Activated CD4-positive, alpha-beta T cell treated with anti-CD3 and anti-CD28 coated beads for 36 hours (primary cell): ENCODE data around the gene ETV5. TPM values are rescaled to one million over a fixed set of nuclear protein-coding genes. Genes with fewer than 3 reads are reported as not detected.

ENCODE experiments used
- ATAC-seq: fragments of 200-7000 bp; cut with Tn5 transposase; one replicate; pipeline ENCODE4 v1.10.0; 2021; ENCODE audit warnings: mild to moderate bottlenecking, moderate library complexity
- CTCF ChIA-PET: fragments of 350-600 bp; sonication (Branson Sonifier 250); formaldehyde crosslinking; loops from one replicate; lab custom pipeline; 2021; ENCODE audit warnings: antibody characterized with exemption; lab: Charles Lee
- POLR2A ChIA-PET: fragments of 350-600 bp; sonication (Branson Sonifier 250); formaldehyde crosslinking; loops from one replicate; lab custom pipeline; 2021; ENCODE audit warnings: antibody characterized with exemption, inconsistent platforms; lab: Charles Lee
- DNase-seq: peaks from one replicate; pipeline ENCODE4 v3.0.0-alpha.2; 2020
- H3K27ac Mint-ChIP-seq: one replicate; pipeline ENCODE4 v1.8.0; 2021; ENCODE audit warnings: mixed read lengths
- H3K27me3 Mint-ChIP-seq: one replicate; pipeline ENCODE4 v1.8.0; 2021; ENCODE audit warnings: mixed read lengths
- H3K36me3 Mint-ChIP-seq: one replicate; pipeline ENCODE4 v1.8.0; 2021; ENCODE audit warnings: low read depth, mixed read lengths
- H3K4me1 Mint-ChIP-seq: one replicate; pipeline ENCODE4 v1.8.0; 2021; ENCODE audit warnings: mixed read lengths
- H3K4me3 Mint-ChIP-seq: one replicate; pipeline ENCODE4 v1.8.0; 2021; ENCODE audit warnings: mild to moderate bottlenecking, moderate library complexity, mixed read lengths
- H3K9me3 Mint-ChIP-seq: one replicate; pipeline ENCODE4 v1.8.0; 2021; ENCODE audit warnings: low read depth, mixed read lengths
- intact Hi-C, 2 experiments: fragments of 100-400 bp; cut with DNase I in 1 of 2; cut with micrococcal nuclease in 1 of 2; formaldehyde crosslinking; loops; one replicate each; pipeline versions ENCODE4 v1.14.2 to v1.15.1; 2022 to 2024; cut with DNase I, micrococcal nuclease
- total RNA-seq, 2 experiments: library from RNA; stranded (reverse); gene quantifications; one replicate each; pipeline ENCODE4 v1.2.3, GENCODE V29; 2021

ETV5 gene
- total RNA-seq, 2 experiments from 2014 or later = 0.83 to 1.4 TPM

DNA sequence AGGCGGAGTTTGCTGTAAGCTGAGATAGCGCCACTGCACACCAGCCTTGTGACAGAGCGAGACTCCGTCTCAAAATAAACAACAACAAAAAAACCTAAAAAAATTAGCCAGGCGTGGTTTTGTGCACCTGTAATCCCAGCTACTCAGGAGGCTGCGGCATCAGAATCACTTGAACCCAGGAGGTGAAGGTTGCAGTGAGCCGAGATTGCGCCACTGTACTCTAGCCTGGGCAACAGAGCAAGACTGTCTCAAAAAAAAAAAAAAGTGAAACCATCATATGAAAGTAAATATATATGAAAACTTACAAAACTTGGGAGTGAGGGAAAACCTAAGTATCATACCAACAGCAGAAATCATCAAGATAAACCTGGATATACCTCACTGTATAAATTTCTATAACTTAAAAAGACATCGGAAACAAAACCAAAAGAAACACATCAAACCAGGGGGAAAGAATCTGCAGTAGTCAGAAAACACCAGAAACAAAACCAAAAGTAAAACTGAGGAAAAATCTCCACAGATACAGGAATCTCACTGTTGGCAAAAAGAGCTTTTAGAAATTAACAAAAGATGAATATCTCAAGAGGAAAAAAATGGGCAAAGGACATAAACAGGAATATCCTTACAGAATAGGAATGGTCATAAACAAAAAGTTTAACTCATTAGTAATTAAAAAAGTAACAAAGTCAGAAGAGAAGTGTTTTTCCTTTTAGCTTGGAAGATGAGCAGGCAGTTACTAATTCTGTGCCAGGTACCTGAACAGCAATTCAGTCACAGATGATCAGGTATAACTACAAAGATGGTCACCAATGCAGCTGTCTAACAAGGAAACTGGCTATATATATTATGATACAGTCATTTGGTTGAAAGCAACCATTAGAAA is 41.3 kb downstream of the ETV5 start:
- POLR2A ChIA-PET = interaction anchor here (0.7 kb wide), 1 partner anchor 41 kb away, joined by 6 read pairs; no protein-coding TSS in a partner anchor
- CTCF ChIA-PET = interaction anchor here (0.7 to 1.2 kb wide), 4 partner anchors 14 to 192 kb away, joined by 3 to 6 read pairs (median 4); no protein-coding TSS in a partner anchor
- Mint-ChIP-seq H3K9me3 (no peaks in the 10 kb centered on the region), H3K4me3 (peak overlapping the region; percentile 63), H3K27ac (peak overlapping the region; percentile 65), H3K36me3 (no peaks in the 10 kb centered on the region), H3K27me3 (peaks cover 26% of the 10 kb centered on the region), H3K4me1 (peaks cover 12% of the 10 kb centered on the region)
- ATAC-seq (peak; percentile 71), DNase-seq (peak; percentile 14)
- intact Hi-C loops = no loop called here

GRCh38 chr3:186060222-186060621 is 48.7 kb downstream of the ETV5 start:
- intact Hi-C loops = loop anchor here in 1 of 2 experiments (5.0 kb wide), 1 partner anchor 52 kb away; no protein-coding TSS in a partner anchor
- DNase-seq (peak; percentile 56), ATAC-seq (peak; percentile 79)
- Mint-ChIP-seq H3K36me3 (no peaks in the 10 kb centered on the region), H3K27ac (no peak overlapping the region), H3K27me3 (peaks cover 50% of the 10 kb centered on the region), H3K4me3 (no peak overlapping the region), H3K4me1 (peaks cover 9% of the 10 kb centered on the region), H3K9me3 (no peaks in the 10 kb centered on the region)
- CTCF ChIA-PET = interaction anchor here (1.5 to 1.7 kb wide), 2 partner anchors 9 to 117 kb away, joined by 3 to 4 read pairs; no protein-coding TSS in a partner anchor
- POLR2A ChIA-PET = no interaction called here

DNA sequence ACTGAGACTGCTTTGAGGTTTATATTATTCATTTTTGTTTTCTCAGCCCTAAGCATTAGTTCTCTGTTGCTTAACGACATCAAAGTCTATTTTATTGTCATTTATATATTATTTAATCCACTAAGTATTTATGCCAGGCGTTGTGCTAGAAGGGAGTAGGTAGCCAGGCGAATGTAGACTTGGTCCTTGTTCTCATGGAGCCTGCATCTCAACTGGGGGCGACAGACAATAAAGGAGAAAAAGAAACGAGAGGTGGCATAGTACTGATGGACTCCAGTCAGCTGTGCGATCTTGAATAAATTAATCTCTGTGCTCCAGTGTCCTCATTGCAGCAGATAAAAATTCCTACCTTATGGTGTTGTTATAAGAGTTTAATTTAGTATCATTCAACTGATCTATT is 49.7 kb downstream of the ETV5 start:
- Mint-ChIP-seq H3K27me3 (peaks cover 48% of the 10 kb centered on the region), H3K27ac (no peak overlapping the region), H3K4me1 (peaks cover 9% of the 10 kb centered on the region), H3K9me3 (no peaks in the 10 kb centered on the region), H3K36me3 (no peaks in the 10 kb centered on the region), H3K4me3 (no peak overlapping the region)
- DNase-seq (no peak), ATAC-seq (no peak)
- POLR2A ChIA-PET = no interaction called here
- CTCF ChIA-PET = interaction anchor here (1.3 to 1.7 kb wide), 3 partner anchors 8 to 116 kb away, joined by 3 to 4 read pairs (median 3); no protein-coding TSS in a partner anchor
- intact Hi-C loops = no loop called here

DNA sequence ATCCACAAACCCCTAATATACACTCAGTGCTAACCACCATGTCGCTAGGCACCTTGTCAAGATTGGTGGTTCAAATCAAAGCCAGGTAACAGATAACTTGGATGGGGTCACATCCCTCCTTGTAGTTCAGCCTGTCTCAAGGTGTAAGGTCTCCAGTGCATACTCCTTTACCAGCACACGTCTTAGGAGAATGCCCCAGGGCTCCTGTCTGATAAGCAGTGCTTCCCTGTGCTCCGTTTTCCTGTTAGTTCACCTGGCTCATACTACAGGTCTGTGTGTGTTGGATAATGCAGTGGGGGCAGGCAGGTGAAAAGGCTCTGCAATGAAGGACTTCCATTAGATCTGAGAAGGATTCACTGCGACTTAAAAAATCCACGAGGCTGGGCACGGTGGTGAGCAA is 50.7 kb downstream of the ETV5 start:
- intact Hi-C loops = no loop called here
- ATAC-seq (no peak), DNase-seq (no peak)
- ChIA-PET POLR2A (no interaction called here), CTCF (no interaction called here)
- Mint-ChIP-seq H3K27me3 (peaks cover 43% of the 10 kb centered on the region), H3K36me3 (no peaks in the 10 kb centered on the region), H3K4me3 (no peak overlapping the region), H3K4me1 (peaks cover 9% of the 10 kb centered on the region), H3K9me3 (no peaks in the 10 kb centered on the region), H3K27ac (no peak overlapping the region)

GRCh38 chr3:186057594-186057993 is 51.3 kb downstream of the ETV5 start:
- ChIA-PET CTCF (no interaction called here), POLR2A (no interaction called here)
- Mint-ChIP-seq H3K9me3 (no peaks in the 10 kb centered on the region), H3K27me3 (peaks cover 40% of the 10 kb centered on the region), H3K4me3 (no peak overlapping the region), H3K27ac (no peak overlapping the region), H3K4me1 (peaks cover 9% of the 10 kb centered on the region), H3K36me3 (no peaks in the 10 kb centered on the region)
- DNase-seq (no peak), ATAC-seq (no peak)
- intact Hi-C loops = no loop called here

- H3K27ac Mint-ChIP-seq = no peak overlapping the region
- DNase-seq (no peak), ATAC-seq (no peak)
- H3K36me3 Mint-ChIP-seq = no peaks in the 10 kb centered on the region
- intact Hi-C loops = no loop called here
- CTCF ChIA-PET = interaction anchor here (1.1 kb wide), 1 partner anchor 485 kb away, joined by 3 read pairs; no protein-coding TSS in a partner anchor
- H3K27me3 Mint-ChIP-seq = peaks cover 26% of the 10 kb centered on the region
- POLR2A ChIA-PET = no interaction called here
- H3K4me1 Mint-ChIP-seq = peaks cover 2% of the 10 kb centered on the region
- no peaks in the 10 kb centered on the region for H3K9me3 Mint-ChIP-seq
- no peak overlapping the region for H3K4me3 Mint-ChIP-seq
These were observed 54.0 kb downstream of the ETV5 start for GRCh38 chr3:186054792-186055352.

DNA sequence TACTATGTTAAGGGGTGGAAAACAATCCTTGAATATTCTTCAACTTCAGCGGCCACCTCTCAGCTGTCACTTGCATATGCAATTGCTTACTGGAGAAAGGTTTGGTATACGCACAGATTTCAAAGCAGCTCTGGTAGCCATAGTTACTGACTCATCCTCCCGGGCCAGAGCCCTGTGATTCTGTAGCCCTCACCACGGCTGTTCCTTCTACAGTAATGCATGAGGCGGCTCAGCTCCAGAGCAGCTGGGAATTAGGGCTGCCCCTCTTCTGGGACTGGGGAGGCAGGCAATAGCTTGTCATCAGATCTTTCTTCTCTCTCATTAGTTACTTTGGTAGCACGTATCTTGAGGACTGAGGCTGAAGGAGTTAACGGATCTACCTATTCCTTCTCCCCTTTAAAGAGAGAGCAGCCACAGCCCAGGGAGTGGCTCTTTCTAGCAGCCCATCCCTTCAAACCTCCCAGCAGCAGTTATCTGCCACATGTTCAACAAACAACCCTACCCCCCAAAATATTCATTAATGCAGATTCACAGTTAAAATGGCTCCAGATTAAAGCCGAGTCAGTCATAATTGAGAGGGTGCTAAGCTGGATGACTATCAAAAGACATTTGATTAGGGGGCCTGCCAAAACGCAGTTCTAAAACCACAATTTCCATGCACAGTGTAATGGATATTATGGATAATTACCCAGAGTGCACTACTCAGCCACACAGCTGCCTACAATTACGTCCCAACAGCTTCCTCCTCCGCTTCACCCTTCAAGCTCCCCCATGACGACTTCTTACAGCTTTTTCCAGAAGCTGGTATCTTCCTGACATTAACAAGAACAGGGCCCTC is 54.7 kb downstream of the ETV5 start:
- no peak for DNase-seq
- ChIA-PET POLR2A (no interaction called here), CTCF (interaction anchor here (0.6 to 1.1 kb wide), 2 partner anchors 482 to 486 kb away, joined by 3 read pairs; no protein-coding TSS in a partner anchor)
- Mint-ChIP-seq H3K36me3 (no peaks in the 10 kb centered on the region), H3K4me3 (no peak overlapping the region), H3K27me3 (peaks cover 25% of the 10 kb centered on the region), H3K9me3 (no peaks in the 10 kb centered on the region), H3K4me1 (no peaks in the 10 kb centered on the region), H3K27ac (no peak overlapping the region)
- intact Hi-C loops = no loop called here
- no peak for ATAC-seq

GRCh38 chr3:186052096-186052840 is 56.6 kb downstream of the ETV5 start:
- H3K4me1 Mint-ChIP-seq = no peaks in the 10 kb centered on the region
- no peak for DNase-seq
- peaks cover 19% of the 10 kb centered on the region for H3K27me3 Mint-ChIP-seq
- intact Hi-C loops = no loop called here
- no peak overlapping the region for H3K4me3 Mint-ChIP-seq
- CTCF ChIA-PET = interaction anchor here (0.7 kb wide), 1 partner anchor 34 kb away, joined by 3 read pairs; no protein-coding TSS in a partner anchor
- no peak for ATAC-seq
- H3K36me3 Mint-ChIP-seq = no peaks in the 10 kb centered on the region
- POLR2A ChIA-PET = no interaction called here
- no peaks in the 10 kb centered on the region for H3K9me3 Mint-ChIP-seq
- no peak overlapping the region for H3K27ac Mint-ChIP-seq

- DNase-seq = no peak
- Mint-ChIP-seq H3K27me3 (peaks cover 9% of the 10 kb centered on the region), H3K4me1 (no peaks in the 10 kb centered on the region), H3K36me3 (no peaks in the 10 kb centered on the region), H3K4me3 (no peak overlapping the region), H3K9me3 (no peaks in the 10 kb centered on the region), H3K27ac (no peak overlapping the region)
- intact Hi-C loops = no loop called here
- ChIA-PET CTCF (no interaction called here), POLR2A (no interaction called here)
- ATAC-seq = no peak
These were observed 59.9 kb downstream of the ETV5 start for GRCh38 chr3:186049001-186049400.

- ChIA-PET CTCF (no interaction called here), POLR2A (no interaction called here)
- ATAC-seq = no peak
- Mint-ChIP-seq H3K4me3 (no peak overlapping the region), H3K27me3 (peaks cover 12% of the 10 kb centered on the region), H3K27ac (no peak overlapping the region), H3K4me1 (no peaks in the 10 kb centered on the region), H3K36me3 (no peaks in the 10 kb centered on the region), H3K9me3 (no peaks in the 10 kb centered on the region)
- no peak for DNase-seq
- intact Hi-C loops = no loop called here
These were observed 60.8 kb downstream of the ETV5 start for GRCh38 chr3:186048119-186048518.
